Inferior parietal cortex (tissue), 1 donor: Measurements from ENCODE around the gene ZNF420.
A peak's percentile ranks its signal among the peaks of the same experiment; 100 is the strongest.
"Not testable (repeated sequence)": the region's sequence is repeated elsewhere in the genome, so short reads cannot be mapped to it uniquely, and the experiment has no call there.

ENCODE experiments used
- DNase-seq: peaks from one replicate; pipeline ENCODE4 v3.0.0-alpha.2; 2016; ENCODE audit errors: extremely low spot score

The ZNF420 gene

DNA sequence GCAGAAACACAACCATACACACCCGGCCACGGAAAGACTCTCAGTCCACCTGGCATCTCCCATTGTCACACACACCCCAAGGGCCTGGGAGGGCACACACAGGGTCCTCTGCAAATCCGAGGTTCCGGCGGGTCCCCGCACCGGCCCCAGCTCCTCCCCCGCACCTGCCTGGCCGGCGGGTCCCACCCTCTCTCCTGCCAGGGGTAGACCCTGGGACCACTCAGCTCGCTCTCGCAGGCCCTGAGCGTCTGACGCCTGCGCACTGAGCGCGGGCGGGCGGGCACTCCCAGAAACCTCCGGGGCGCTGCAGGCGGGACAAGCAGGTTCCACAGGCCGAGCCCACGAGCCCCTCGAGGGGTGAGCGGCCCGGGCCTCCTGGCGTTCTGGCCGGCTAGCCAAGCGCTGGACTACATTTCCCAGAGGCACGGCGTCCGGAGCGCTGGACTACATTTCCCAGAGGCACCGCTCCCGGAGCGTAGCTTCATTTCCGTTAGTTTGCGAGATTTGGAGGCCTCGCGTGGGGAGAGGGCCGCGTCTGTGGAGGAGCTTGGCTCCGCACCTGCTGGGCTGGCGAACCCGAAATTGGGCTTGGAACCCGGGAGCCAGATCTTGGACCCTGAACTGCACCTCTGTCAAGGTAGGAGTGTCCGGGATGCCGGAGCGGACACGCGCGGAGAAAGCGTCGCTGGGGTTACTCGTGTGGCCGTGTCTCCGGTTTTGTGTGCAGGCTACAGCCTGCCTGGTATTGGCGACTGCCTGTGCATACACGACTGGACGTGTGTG is at the start of gene ZNF420:
ZNF420 (plus strand) TSS at position 500 of the 783 bp plus-strand sequence. CDS start 10,686 bp downstream, outside the sequence.
- peak; percentile 95 for DNase-seq

DNA sequence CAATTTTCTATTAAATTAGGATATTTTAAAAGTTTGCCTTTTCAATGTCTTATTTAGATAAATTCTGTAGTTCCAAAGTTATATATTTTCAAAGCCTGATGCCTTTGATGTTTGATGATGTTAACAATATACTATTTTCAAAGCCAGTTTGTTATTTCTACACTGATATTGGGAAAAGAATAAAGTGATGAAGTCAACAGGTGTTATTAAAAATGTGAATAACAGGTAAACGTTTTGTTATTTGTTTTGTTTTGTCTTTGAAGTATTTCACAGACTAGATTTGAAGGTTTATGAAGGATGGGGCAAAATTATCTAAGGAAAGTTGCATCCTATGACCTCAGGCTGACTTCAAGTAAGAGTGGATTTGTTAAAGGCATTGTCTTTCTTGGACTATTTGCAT is 33.1 kb upstream of the ZNF420 start:
- DNase-seq: no peak

DNA sequence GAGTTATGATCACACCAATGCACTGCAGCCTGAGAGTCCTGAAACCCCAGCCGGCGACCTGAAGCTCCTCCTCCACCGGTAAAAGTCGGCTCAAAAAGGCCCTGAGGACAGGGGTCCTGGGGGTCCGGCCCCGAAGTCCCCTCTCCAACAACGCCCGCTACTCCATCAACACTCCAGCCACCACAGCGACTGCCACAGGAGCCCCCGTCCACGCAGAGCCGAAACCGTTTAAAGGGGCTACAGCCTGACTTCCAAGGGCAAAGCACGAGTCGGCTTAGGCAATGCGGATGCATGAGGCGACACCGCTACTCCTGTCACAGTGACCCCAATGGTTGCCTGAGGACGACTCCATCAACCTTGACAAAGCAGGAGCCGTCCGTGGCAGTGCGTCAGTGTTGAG is 22.9 kb upstream of the ZNF420 start:
- no peak for DNase-seq

DNA sequence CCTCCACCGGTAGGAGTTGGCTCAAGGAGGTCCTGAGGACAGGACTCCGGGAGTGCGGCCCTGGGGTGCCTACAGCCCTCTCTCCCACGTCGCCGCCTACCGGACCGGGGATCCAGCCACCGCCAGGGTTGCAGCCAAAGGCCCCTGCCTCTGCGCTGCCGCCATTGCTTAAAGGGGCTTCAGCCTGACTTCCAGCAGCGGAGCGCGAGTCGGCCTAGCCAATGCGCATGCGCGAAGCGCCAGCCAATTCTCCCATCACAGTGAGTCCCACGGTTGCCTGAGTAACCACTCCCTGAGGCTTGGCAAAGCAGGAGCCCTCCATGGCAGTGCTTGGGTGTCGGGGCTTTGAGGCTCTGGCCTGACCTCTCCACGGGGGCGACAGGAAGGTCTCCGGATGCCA is 21.5 kb upstream of the ZNF420 start:
- DNase-seq: no peak

DNA sequence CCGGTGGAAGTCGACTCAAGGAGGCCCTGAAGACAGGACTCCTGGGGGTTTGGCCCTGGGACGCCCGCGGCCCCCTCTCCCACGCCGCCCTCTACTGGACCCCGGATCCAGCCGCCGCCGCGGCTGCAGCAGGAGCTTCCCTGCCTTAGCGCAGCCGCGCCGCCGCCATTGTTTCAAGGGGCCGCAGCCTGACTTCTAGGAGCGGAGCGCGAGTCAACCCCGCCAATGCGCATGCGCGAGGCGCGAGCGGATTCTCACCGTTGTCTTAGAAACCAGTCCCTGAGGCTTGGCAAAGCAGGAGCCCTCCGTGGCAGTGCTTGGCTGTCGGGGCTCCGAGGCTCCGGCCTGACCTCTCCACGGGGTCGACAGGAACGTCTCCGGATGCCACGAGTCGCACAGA is 19.1 kb upstream of the ZNF420 start:
- DNase-seq: no peak

DNA sequence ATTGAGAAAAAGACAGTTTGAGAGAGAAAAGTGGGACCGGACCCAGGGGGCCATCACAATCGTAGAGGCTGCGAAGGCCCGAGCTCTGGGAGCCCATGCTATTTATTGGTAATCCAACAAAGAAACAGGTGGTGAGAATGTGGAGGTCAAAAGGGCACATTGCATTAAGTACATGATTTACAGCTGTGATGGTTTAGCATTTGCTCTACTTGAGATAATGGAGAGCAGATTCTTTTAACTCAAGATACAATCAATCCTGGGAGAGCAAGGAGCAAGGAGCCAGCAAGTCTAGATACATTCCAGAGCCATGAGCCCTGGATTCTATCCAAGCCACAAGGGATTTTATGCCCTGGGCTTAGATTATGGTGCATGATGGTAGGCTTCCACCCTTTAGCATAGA is 13.3 kb upstream of the ZNF420 start:
- DNase-seq: not testable (repeated sequence)

DNA sequence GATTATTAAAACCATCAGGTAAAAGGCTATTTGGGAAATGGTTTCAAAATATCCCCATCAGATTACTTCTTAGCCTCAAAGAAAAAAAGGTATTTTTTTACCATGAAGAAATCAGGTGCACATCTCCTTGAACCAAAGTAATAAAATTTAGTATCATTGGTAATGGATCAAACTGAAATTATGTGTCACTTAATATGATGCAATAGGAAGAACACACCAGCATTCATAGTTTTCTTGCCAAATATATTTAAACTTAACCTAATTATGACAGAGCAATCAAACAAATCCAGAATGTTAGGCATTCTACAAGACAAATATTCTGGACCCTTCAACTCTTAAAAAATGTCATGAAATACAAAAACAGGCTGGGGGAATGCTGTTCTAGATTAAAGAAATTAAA is 4.1 kb upstream of the ZNF420 start:
- DNase-seq: no peak

DNA sequence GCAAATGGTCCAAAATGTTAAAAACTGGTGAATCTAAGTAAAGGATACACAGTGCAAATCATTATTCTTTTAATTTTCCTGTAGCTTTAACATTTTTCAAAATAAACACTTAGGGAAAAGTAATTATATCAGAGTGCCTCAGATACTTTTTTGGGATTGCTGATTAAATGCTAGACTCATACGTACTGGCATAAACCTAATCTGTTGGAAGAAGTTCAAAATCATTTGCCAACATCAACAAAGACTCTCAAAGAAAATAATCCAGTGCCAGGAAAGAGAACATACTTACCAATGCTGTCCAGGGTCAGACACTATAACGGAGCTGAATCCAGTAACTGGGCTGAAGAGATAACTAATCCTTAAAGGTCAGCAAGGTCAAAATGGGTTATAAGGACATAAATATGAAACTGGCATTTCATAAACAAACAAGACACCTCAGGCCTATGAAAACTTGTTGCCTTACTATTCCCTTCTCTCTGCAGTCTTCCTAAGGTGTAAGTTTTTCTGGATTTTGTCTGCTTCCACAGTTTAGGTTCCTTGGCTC is 3.3 kb upstream of the ZNF420 start:
- no peak for DNase-seq

DNA sequence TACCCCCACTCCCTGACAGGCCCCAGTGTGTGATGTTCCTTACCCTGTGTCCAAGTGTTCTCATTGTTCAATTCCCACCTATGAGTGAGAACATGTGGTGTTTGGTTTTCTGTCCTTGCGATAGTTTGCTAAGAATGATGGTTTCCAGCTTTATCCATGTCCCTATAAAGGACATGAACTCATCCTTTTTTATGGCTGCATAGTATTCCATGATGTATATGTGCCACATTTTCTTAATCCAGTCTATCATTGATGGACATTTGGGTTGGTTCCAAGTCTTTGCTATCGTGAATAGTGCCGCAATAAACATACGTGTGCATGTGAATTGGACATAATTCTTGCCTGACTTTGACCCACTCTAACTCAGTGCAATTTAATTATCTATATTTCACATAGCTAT is 1.7 kb upstream of the ZNF420 start:
- DNase-seq: not testable (repeated sequence)

DNA sequence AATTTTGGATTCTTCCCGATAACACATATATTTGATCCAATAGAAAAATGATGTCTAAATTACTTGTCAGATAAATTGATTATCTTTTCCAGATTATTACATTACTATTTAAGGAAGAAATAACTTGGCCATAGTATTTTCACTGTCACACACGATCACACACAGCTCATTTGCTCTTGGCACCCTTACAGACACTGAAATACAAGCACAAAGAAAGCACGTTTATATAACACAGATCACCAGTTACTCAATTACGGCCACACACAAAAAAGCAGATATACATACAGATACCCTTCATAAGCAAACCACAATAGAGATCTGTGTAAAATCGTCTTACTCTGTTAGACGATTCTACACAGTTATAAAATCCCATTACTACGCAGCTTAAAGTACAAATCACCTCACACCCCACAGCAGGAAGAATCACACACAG is 716 bp upstream of the ZNF420 start:
- DNase-seq: peak; percentile 40

DNA sequence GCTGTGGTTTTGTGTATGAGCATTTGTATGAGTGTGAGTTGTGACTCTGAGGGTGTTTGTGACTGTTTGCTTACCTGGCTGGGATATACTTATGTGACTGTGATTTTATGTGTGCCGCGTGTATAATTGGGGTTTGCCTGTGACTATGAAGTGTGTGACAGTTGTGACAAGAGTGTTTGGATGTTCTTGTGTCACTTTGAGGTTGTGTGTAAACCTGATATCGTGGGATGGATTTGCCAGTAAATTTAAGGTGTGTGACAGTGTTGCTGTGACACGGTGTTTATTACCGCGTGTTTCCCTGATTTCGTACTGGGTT is 442 bp downstream of the ZNF420 start:
- no peak for DNase-seq

DNA sequence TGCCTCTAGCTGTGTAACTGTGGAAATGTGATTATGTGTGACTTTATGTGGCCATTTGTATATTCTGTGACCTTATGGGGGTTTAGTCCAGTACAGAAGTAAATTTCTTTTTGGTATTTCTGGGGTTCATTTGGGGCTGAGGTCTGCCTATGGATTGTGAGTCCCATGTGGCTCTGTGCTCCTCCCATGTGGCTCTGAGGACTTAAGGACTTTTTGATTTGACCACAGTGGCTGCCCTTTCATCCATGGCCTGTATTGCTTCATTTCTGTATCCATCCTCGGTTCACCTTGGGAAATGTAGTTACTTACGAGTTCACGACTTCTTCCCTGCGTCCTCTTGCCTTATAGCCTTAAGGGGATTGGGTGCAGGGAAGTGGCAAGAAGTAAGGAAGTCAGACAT is 1.0 kb downstream of the ZNF420 start:
- DNase-seq: no peak

DNA sequence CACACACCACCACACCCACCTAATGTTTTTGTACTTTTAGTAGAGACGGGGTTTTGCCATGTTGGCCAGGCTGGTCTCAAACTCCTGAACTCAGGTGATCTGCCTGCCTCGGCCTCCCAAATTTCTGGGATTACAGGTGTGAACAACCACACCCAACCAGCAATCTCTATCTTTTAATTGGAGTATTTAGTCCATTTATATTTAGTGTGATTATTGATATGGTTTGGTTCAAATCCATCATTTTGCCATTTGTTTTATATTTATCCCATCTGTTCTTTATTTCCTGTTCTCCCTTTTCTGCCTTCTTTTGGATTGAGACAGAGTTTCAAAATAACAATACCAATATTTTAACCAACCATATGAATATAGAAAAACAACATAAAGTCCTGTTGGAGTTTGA is 4.1 kb downstream of the ZNF420 start:
- DNase-seq: no peak

DNA sequence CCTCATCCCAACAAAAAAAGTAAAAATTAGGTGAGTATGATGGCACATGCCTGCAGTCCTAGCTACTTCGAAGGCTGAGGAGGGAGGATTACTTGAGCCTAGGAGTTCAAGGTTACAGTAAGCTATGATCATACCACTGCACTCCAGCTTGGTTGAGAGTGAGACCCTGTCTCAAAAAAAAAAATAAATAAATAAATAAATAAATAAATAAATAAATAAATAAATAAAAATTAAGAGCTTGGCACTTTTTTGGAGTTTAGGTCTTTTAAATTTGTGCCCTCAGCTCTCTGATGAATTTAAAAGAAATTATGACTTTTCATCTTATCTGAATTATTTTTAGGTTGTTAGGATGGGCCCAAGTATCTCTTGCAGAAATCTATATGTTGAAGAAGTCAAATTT is 8.9 kb downstream of the ZNF420 start:
- no peak for DNase-seq

DNA sequence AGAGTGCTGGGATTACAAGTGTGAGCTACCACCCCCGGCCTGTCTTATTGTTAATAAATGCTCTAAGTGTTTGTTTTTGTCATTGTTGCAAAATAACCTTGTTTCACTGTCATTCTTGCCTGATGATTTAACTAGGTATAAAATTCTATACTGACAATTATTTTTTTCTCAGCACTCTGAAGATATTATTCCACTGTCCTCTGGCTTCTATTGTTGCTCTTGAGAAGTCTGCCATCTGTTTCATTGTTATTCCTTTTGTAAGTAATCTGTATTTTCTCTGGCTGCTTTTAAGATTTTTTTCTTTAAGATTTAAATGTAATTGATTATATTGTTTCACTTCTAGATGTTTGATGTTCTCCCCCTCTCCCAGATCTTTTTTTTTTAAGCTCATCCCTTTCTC is 17.6 kb downstream of the ZNF420 start:
- no peak for DNase-seq

DNA sequence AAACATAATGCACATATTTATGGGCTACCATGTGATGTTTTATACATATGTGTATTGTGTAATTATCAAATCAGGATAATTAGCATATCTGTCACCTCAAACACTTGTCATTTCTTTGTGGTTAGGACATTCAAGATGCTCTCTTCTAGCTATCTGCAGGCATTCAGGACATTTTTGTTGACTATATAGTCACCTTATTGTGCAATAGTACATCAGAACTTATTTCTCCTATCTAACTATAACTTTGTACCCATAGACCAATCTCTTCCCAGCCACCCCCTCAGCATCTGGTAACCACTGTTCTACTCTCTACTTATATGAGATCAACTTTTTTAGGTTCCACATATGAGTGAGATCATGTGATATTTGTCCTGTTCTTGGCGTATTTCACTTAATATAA is 20.3 kb downstream of the ZNF420 start:
- DNase-seq: no peak

DNA sequence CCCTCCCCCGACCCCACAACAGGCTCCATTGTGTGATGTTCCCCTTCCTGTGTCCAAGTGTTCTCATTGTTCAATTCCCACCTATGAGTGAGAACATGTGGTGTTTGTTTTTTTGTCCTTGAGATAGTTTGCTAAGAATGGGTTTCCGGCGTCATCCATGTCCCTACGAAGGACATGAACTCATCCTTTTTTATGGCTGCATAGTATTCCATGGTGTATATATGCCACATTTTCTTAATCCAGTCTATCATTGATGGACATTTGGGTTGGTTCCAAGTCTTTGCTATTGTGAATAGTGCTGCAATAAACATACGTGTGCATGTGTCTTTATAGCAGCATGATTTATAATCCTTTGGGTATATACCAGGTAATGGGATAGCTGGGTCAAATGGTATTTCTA is 25.9 kb downstream of the ZNF420 start:
- DNase-seq: not testable (repeated sequence)

DNA sequence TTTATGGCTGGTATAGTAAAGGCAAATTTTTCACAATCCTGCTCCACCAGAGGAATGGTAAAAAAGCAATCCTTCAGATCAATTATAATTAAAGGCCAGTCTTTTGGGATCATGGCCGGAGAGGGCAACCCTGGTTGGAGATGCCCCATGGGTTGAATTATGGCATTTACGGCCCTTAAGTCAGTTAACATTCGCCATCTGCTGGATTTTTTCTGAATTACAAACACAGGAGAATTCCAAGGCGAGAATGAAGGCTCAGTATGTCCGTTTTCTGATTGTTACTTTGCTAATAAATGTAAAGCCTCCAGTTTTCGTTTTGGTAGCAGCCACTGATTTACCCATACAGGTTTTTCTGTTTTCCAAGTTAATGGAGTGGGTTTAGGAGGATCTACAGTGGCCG is 33.5 kb downstream of the ZNF420 start:
- DNase-seq: not testable (repeated sequence)

DNA sequence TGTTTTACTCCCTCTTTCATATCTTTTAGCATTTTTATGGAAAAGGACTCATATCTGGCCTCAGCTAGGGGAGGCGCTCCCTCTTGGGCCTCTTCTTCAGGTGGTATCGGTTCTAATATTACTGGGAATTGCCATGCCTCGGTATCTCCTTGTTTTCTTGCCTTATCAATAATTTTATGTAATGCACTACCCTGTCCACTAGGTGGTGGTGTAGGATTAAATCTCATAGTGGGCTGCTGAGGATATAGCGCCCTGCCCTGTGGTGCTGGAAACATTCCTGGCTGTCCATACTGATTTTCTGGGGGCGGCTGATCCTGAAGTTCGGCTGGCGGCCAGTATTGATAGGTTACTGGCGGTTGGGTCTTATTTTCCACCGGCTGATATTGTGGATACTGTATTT is 35.8 kb downstream of the ZNF420 start:
- DNase-seq: no peak

DNA sequence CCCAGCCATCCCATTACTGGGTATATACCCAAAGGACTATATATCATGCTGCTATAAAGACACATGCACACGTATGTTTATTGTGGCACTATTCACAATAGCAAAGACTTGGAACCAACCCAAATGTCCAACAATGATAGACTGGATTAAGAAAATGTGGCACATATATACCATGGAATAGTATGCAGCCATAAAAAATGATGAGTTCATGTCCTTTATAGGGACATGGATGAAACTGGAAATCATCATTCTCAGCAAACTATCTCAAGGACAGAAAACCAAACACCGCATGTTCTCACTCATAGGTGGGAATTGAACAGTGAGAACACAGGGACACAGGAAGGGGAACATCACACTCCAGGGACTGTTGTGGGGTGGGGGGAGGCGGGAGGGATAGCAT is 43.9 kb downstream of the ZNF420 start:
- DNase-seq: not testable (repeated sequence)

DNA sequence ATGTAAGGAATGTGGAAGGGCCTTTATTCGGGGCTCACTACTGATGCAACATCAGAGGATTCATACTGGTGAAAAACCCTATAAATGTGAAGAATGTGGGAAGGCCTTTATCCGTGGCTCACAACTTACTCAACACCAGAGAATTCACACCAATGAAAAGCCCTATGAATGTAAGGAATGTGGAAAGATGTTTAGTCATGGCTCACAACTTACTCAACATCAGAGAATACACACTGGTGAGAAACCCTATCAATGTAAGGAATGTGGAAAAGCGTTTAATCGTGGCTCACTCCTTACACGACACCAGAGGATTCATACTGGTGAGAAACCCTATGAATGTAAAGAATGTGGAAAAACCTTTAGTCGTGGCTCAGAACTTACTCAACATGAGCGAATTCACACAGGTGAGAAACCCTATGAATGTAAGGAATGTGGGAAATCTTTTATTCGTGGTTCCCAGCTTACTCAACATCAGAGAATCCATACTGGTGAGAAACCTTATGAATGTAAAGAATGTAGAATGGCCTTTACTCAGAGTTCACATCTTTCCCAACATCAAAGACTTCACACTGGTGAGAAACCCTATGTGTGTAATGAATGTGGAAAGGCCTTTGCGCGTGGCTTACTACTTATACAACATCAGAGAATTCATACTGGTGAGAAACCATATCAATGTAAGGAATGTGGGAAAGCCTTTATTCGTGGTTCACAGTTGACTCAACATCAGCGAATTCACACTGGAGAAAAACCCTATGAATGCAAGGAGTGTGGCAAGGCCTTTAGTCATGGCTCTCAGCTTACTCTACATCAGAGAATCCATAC is 50.0 kb downstream of the ZNF420 start:
- no peak for DNase-seq

DNA sequence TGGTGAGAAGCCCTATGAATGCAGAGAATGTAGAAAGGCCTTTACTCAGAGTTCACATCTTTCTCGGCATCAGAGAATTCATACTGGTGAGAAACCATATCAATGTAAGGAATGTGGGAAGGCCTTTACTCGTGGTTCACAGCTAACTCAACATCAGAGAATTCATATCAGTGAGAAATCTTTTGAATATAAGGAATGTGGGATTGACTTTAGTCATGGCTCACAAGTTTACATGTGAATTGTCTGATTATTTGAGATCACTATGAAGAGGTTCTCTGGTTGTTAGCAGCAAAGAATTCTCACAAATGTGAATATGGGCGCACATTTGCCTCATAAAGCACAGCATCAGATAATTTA is 50.6 kb downstream of the ZNF420 start:
- DNase-seq: no peak

DNA sequence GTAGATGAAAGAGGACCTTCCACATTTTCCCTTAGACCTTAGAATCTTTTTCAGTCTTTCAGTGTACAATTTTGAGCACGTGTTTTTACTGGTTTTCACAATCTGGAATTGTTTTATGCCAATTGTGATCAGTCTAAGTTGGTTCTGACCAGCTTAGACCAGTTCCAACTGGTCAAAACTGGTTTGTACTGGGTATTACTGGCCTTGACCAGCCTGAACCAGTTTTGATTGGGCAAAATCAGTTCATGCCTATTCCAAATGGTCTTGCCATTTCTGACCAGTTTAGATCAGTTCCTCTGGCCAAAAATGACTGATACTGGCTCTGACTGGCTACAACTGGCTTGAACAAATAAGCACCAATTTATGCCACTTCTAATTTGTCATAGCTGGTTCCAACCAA is 57.9 kb downstream of the ZNF420 start:
- no peak for DNase-seq
